Measurements from ENCODE around the gene SPIRE1.
"Not testable (repeated sequence)": the region's sequence is repeated elsewhere in the genome, so short reads cannot be mapped to it uniquely, and the experiment has no call there.

SPIRE1 gene

DNA sequence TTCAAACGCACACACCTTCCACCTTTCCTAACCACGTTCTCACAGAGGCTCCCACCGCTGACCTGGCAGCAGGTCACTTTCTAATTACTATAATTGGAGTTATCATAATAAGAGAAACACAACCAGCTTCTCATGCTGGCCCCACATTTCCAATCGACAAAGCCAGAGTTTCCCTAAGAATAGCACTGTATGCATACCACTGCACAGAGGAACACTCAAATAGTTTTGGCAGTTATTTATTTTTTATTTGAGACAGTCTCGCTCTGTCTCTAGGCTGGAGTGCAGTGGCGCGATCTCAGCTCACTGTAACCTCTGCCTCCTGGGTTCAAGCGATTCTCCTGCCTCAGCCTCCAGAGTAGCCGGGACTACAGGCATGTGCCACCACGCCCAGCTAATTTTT is 176.0 kb downstream of the SPIRE1 start:
- DNase-seq: not testable (repeated sequence)

DNA sequence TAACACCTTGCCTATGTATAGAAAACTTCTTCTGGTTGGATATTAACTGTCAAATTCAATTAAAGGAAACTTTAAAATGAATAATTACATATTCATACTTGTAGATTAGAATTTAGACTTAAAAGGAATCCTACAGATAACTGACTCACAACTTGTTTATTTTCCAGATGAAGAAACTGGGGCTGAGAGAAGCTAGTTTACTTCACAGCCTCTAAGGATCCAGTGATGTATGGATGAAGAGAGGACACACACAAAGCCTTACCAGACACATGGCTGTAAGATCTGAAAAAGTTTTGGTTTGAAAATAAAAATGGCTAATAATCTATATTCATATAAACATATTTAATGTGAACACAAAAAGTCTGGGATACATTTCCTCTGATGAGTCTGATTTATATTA is 177.9 kb downstream of the SPIRE1 start:
- DNase-seq: no peak

DNA sequence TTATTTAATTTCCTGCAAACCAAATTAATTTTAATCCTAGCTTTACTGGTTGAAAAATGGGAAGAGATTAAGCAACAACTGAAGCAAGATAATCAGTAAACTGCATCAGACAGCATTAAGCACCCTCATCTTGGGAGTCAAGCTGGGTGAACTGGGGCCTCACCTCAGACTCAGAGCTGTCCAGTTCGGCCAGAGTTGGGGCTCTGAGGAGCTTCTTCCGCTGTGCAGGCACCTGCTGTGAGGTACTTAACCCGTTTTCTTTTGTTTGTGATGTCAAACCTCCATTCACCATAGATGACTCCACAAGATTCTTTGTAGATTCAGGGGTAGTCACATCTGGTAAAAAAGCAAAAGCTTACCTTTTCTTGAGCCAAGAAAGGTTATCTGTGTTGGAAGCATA is 178.4 kb downstream of the SPIRE1 start:
- DNase-seq: no peak

DNA sequence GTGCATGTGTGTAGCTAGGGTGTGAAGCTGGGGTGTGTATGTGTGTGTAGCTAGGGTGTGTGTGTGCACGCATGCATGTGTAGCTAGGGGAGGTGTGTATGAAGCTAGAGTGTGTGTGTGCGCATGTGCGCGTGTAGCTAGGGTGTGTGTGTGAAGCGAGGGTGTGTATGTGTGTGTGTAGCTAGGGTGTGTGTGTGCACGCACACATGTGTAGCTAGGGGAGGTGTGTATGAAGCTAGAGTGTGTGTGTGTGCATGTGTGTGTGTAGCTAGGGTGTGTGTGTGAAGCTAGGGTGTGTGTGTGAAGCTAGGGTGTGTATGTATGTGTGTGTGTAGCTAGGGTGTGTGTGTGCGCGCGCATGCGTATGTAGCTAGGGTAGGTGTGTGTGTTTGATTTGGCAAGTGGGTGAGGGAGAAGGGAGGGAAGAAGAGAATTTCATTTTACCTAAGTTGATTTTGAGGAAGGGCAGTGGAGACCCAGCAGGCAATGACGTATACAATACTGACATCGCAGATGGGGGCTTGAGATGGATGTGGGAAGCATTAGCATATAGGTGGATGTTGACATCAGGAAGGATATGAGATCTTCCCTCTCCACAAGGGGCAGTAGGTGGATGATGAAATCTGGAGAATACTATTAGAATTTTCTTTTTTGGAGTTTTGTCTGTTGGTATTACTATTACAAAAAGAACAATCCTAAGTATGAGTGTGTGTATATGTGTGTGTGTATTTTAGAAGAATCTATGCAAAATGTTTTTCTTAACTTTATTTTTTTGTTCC is 179.4 kb downstream of the SPIRE1 start:
- no peak for DNase-seq

DNA sequence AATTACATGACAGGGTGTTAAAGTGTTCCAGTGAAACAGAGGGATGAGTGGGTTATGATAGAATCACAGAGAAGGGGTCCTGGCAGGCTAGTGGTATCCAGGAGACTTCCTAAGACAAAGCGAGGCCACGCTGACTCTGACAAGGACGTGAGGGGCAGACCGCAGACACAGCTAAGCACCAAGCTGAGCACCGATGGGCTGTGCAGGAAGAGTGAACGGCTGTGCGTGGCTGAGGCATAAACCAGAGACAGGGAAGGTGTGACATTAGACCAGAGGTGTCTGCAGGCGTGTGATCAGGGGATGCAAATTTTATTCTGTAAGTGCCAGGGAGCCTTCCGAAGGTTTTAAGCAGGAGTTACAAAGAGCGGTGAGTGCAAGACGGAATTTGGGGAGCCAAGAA is 180.3 kb downstream of the SPIRE1 start:
- no peak for DNase-seq

DNA sequence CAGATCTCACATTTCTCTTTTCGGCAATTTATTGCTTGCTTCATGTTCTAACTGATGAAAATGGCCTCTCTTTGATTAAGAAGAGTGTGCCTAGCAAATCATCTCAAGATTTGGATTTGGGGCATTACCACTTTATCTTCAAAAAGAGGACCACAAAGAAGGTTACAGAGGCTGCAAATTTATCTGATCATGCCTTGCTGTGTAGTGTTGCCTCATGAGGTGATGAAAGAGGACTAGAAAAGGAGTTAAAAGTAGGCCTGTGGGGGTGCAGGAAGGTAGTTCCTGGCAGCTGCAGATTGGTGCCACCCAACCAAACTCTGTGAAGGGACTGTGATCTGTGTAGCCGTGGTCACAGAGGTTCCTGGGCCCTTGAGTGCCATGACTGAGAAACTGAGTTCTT is 181.0 kb downstream of the SPIRE1 start:
- no peak for DNase-seq

DNA sequence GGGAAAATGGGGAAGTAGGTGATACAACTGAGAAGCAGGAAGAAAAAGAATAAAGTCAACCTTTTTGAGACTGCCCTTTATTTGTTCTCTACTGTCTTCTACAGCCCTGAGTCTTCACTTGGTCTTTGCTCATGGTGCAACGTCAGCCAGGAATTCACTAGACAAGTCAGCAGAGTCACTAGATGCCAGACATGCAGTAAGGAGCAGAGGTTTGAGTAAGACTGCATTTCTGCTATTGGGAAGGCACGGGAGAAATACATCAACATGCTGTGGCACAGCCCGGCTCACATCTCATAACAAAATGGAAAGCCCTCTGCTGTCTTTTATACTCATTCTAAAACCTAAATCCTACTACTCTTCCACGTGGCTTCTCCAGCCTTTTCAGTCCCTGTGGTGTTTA is 183.0 kb downstream of the SPIRE1 start:
- DNase-seq: no peak

DNA sequence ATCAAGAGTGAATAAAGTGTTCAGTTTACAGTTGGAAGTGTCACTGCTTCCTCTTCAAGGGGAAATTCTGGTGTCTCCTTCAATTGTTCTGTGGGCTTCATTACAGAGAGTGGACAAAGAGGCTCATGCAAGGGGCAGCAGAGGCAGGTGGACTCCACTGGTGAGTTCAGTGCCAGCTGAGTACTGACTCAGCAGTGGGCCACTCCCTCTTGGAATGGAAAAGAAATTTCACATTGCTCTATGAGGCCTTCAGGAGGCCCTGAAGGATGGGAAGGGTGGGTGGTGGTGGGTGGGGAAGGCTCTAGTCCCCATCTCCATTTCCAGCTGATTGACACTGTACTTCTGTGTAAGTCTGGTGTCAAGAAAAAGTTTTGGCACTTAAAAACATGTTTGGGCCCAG is 183.8 kb downstream of the SPIRE1 start:
- DNase-seq: no peak

DNA sequence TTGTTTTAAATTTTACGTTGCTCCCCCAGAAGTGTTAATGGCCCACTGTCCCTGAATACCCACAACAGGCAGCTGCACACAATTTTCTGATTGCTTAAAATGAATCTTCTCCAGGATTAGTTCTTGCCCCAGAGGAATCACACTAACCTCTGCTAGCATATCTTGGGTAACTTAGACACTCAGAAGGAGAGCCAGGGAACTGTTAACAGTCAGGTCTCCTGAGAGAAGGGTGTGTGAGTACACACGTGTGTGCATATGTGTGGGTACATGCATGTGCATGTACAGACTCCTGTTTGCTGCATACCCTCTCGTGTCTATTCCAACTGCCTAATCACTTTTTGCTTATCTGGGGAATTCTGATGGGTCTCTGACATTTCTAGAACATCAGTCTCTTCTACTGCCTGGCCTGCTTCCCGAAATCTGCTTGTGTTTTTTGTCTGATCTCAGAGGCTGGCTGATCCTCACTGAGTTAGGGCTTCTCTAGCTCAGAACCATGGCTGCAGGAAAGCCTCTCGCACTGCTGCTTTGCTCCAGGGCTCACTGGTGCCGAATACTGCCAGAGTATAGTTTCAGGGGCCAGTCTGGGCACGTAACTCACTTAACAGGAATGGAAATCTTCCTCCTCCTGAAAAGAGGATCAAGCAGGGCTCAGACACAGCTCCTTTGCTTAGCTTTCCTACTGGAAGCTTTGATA is 187.4 kb downstream of the SPIRE1 start:
- DNase-seq: no peak

DNA sequence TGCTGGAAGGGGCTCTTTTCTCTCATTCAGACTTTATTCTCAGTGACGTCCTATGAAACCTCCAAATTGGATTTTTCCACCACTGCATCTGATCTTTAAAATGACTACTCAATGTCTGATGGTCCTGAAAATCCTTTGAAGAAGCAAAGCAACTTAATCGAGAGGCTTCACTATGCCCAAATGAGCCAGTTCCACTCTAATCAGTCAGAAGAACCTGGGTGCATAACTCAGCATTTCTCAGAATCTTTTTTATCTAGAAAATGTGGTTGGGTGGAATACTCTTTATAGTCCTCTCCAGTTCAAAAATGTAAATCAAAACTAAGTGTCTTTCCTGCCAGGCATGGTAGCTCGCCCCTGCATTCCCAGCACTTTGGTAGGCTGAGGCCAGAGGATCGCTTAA is 189.5 kb downstream of the SPIRE1 start:
- no peak for DNase-seq

DNA sequence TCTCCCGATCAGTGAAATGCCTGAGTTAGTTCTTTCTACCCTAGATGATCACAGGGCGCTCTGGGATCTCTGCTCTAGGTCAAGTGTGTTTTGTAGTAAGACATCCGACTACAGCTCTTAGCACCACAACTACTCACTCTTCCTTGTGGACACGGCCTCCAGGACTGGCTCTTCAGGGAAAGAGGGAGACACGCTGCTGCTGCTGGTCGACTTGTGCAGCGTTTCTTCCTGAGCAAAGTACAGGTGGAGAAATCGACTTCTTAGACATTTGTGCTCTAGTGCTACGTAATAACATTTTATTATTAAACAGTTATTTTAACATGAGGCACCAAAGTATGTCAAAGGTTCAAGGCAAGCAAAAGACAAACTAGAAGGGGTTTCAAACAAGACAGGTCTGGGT is 193.2 kb downstream of the SPIRE1 start:
- DNase-seq: no peak

DNA sequence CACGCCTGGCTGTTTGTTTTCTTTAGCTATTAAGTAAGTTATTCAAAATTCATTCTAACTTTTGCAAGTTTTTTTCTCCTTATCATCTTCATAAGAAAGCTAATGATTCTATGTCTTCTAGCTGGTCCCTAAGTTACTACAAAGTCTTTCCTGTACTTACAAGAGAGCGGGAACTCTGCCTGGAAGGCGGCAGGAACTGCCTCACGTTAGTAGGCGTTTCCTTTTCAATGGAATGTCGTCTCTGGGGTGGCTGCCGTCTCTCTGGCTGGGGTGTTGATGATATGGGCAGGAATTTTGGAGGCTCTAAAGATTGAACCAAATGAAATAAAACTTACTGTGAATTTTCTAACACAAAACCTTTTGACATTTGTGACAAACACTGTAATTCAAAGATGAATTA is 194.7 kb downstream of the SPIRE1 start:
- no peak for DNase-seq

DNA sequence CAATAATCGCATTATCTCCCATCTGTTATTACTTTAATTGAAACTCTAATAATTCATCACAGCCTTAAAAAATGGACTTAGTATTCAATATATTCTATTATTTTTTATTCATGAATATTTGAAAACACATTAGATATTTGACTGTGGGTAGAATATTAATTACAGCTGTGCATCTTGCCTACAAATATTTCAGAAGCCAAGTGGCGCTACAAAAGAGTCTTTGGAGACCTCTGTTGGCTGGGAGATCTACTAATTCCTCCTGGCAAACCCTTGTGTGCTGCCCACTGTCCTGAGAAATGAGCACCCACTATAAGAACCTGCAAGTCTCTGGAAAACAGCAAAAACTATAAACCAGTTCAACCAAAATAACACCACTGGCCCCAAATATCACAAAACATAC is 195.7 kb downstream of the SPIRE1 start:
- no peak for DNase-seq

DNA sequence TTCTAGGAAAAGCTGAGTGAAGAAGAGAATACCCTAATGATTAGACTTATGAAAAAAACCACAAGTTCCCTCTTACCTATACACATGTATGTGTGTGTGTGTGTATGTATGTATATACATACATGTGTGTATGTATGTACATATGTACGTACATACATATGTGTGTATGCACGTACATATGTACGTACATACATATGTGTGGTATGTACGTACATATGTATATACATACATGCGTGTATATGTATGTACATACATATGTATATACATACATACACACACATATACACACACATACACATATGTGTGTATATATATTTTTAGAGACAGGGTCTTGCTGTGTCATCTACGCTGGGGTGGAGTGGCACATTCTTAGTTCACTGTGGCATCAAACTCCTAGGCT is 196.6 kb downstream of the SPIRE1 start:
- no peak for DNase-seq

DNA sequence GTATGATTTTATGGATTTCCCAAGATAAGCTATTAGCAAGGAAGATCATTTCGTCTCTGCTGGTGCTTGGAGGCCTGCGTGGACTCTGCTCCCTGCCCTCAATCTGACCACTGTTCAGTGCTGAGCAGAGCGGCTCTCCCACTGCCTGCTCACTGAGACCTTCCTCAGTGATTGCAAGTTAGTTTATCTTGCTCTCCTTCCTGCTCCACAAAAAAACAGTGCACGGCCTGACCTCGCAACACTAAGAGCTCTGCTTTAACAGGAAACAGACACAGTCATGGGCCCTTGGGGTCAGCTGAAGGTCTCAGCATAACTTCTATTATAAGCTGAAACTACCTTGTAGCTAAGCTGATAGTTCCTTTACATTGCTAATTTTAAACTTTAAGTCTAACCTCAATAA is 197.0 kb downstream of the SPIRE1 start:
- no peak for DNase-seq

DNA sequence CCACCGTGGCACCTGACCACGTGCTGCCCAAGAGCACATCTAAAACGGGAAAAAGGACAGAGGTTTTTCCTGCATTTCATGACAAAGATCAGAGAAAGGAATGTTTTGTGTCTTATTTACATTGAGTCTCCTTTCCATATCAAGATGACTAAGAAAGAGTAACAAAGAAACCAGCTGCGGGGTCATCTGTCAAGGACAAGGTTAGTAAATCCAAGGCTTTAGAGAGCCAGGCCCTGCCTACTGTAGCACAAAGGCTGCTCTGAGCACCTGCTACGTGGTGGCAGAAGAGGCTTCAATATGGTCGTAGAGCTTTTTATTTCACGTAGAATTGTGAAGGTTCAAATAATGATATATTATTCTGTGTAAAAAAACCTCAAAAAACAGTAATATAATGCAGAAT is 199.1 kb downstream of the SPIRE1 start:
- DNase-seq: no peak

DNA sequence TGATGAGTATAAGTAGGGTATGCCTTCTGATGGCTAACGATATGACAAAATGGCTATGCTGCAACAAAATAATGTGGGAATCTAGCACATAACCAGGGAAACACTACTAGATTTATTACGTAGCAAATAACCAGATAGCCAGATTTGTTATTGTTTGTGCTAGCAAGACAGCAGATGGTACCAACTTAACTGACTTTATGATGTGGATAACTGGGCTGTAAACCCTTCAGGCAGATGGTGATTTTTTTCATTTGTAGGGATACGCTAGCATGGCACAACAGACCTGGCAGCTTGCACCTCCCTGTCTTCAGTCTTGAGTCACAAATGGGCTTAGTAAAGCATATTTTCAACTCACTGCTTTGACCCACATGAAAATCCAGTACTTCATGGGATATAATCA is 201.5 kb downstream of the SPIRE1 start:
- DNase-seq: no peak

DNA sequence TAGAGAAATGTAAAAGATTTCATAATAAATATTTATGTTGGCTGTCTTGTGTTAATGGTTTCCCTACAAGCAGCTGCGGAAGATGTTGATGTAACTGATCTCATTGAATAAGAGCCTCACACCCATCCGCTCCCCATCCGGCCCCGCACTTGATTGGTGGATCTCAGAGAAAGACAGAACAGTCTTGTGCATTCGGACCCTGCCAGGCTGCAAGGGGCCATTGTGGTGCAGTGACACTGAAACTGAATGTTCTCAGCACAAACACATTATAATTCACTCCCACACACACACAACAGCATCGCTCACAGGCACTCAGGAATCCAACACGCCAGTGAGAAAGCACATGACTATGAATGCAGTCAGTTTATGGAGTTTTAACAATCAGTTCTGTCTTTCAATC is 202.4 kb downstream of the SPIRE1 start:
- no peak for DNase-seq

DNA sequence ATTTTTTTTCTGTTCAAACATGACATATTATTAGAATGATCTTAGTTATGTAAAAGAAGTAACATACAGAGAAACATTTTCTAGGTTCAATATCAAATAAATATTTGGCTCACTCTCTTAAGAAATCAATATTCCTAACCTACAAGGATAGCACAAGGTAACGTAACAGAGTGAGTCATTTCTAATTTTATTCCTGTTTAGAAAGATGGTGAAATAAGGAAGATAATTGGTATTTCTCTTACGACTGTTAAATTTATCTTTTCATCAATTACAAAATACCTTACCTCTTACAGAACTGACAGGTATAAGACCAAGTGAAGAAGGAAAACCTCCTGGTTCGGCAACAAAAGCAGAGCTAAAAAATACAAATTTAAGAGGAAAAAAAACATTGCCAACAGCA is 205.1 kb downstream of the SPIRE1 start:
- DNase-seq: no peak

DNA sequence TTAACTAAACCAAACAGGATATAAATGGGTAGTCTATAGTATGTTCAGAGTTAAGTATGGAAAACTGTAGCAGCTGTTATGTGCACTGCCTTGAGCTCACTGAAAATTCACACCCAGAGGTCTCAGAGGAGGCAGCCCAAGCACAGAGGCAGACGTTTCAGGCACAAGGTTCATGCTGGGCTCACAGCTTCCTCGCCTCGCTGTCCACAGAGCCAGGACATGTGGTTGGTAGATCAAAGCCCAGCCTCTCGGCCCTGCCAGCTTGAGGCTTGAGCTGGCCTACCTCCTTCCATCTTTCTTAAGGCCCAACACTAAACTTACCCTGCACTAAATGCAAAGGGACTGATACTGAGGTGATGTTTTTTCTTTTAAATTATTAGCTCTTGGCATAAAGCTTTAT is 206.5 kb downstream of the SPIRE1 start:
- no peak for DNase-seq

DNA sequence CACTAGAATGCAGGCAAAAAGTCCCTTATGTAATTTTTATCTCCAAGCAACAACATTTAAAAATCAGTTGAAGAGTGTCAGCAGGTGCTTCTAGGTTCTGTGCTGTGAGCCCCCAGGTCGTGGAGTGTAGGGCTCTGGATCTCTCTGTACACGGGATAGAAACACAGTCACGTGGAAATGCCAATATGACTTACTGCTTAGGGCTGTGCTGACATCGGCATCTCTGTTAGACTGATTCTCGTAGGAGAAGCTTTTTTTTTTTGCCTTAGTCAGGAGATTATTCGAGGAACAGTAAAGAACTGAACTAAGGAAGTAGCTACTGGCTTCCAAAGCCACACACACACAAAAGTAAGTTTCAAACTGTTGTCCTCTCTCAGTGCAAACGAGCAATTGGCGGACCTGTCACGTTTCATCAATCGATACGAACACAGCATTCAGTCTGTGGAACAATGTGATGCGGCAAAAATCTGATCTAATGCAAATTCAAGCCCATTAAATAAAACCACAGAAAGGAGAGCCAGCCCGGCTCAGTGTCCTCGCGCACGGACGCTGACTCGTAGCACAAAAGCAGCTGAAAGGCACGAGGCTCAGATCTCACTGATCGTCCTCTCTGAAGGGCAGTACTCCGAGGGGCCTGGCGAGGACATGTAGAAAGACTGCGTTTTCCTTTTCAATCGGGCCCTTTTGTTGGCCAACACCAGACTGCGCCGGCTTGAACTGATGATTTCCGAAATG is 208.7 kb downstream of the SPIRE1 start:
- DNase-seq: no peak

DNA sequence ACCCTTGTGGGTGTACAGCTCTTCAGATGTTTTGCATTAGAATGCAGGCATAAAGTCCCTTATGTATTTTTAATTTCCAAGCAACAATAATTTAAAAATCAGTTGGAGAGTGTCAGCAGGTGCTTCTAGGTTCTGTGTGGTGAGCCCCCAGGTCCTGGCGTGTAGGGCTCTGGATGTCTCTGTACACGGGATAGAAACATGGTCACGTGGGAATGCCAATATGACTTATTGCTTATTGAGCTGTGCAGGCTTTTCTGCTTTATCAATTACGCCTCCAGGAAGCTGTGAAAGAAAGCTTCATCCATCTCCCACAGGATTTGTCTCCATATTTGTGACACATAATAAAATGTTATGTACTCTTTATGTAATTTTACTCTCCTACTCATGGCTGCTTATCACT is 212.4 kb downstream of the SPIRE1 start:
- DNase-seq: no peak

DNA sequence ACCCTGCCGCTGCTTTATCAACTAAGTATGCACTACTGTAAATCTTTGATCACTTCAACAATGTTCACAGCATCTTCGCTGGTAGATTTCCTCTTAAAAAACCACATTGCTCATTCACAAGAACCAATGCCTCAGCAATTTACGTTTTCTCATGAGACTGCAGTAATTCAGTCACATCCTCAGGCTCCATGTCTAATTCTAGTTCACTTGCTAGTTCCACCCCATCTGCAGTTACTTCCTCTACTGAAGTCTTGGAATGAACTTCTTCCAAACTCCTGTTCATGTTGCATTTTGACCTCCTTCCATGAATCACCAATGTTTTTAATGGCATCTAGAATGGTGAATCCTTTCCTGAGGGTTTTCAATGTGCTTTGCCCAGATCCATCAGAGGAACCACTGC is 214.4 kb downstream of the SPIRE1 start:
- DNase-seq: no peak

DNA sequence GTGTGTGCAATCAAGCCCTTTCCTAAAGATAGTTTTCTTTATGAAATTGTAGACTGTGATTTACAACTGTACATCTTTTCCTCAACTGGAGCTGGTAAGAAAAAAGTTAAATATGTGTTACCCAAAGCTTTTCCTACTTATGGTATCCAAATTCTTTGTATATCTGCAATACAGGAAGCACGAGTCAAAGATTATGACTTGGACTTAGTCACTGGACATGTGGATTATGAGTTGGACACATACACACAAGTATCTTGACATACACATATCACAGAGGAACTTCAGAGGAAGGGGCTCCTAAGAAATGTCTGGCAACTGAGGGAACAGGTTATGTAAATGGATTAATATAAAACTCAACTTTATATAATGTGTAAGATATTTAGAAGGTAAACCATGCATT is 215.0 kb downstream of the SPIRE1 start:
- no peak for DNase-seq

Measured in activated CD4-positive, alpha-beta T cell treated with anti-CD3 and anti-CD28 coated beads for 1 hour (primary cell).